ENCODE results near the gene SORBS1. TPM values are rescaled to one million over a fixed set of nuclear protein-coding genes. Genes with fewer than 3 reads are reported as not detected.

The SORBS1 gene
- total and polyA plus RNA-seq, 2 donors (not counting 3 experiments of a cell fraction or from before 2014, with no cell fraction given), result 2.0 to 7.9 TPM

- Histone ChIP-seq H3K4me2 (ENCODE audit: insufficient read depth, low read length) (no peak overlapping the region), H3K27ac (ENCODE audit: insufficient read depth, low read depth, low read length) (no peak overlapping the region), H3K27me3 (ENCODE audit: control insufficient read depth in 2 of 2, insufficient read depth in 2 of 2, low read length in 2 of 2) (no peaks in the 10 kb centered on the region), H4K20me1 (replicated peaks; ENCODE audit: control insufficient read depth, extremely low read depth, insufficient read depth, low read length) (no peaks in the 10 kb centered on the region), H3K9ac (replicated peaks; ENCODE audit: extremely low read depth, insufficient read depth, low read length) (no peak overlapping the region), H3K9me1 (replicated peaks; ENCODE audit: control insufficient read depth, extremely low read depth, insufficient read depth, low read length) (no peaks in the 10 kb centered on the region), H3K4me1 (ENCODE audit: control insufficient read depth, extremely low read depth, insufficient read depth, low read length) (peaks cover 11% of the 10 kb centered on the region), H2AFZ (ENCODE audit: low read depth, low read length) (no peak overlapping the region), H3K79me2 (ENCODE audit: control insufficient read depth, insufficient read depth, low read length) (no peaks in the 10 kb centered on the region), H3K36me3 (ENCODE audit: control insufficient read depth in 2 of 2, extremely low read depth in 1 of 2, insufficient read depth in 2 of 2, low read length in 2 of 2) (no peaks in the 10 kb centered on the region), H3K9me3 (replicated peaks; ENCODE audit: control insufficient read depth, insufficient read depth, low read length) (no peaks in the 10 kb centered on the region), H3K4me3 (replicated peaks in 1 of 3; ENCODE audit: insufficient read depth in 1 of 3, low read depth in 1 of 3, low read length in 3 of 3) (no peak overlapping the region)
- POLR2A ChIA-PET, result no interaction called here
- CTCF ChIA-PET, result interaction anchor here (1.0 kb wide), 1 partner anchor 151 kb away, joined by 3 read pairs; no protein-coding TSS in a partner anchor
- intact Hi-C loops (cut with micrococcal nuclease), result no loop called here
- FAIRE-seq, result no peak
- TF ChIP-seq EZH2 (IDR thresholded peaks at IDR 0.05; ENCODE audit: borderline replicate concordance, low read depth, low read length, severe bottlenecking) (no peak), MAX (IDR thresholded peaks at IDR 0.05; ENCODE audit: insufficient read depth, insufficient read length) (no peak), POLR2AphosphoS5 (IDR thresholded peaks at IDR 0.05; ENCODE audit: insufficient read depth, low read depth, low read length) (no peak), FOS (IDR thresholded peaks at IDR 0.05; ENCODE audit: borderline replicate concordance, insufficient read depth, low read length) (no peak)
- DNase-seq (ENCODE audit: low read depth, low spot score), result no peak
- no TSS peak for BruUV-seq (replicated peaks)
- dilution Hi-C loops (cut with MboI; ENCODE audit: extremely low pct_ligation_motif_present, low sequenced_read_pairs), result no loop called here
Measured at GRCh38 chr10:95451150-95451549, 110.0 kb downstream of the SORBS1 start.

GRCh38 chr10:95450188-95450587 is 111.0 kb downstream of the SORBS1 start:
- Histone ChIP-seq H3K9me3 (replicated peaks; ENCODE audit: control insufficient read depth, insufficient read depth, low read length) (no peaks in the 10 kb centered on the region), H3K79me2 (ENCODE audit: control insufficient read depth, insufficient read depth, low read length) (no peaks in the 10 kb centered on the region), H4K20me1 (replicated peaks; ENCODE audit: control insufficient read depth, extremely low read depth, insufficient read depth, low read length) (no peaks in the 10 kb centered on the region), H3K36me3 (ENCODE audit: control insufficient read depth in 2 of 2, extremely low read depth in 1 of 2, insufficient read depth in 2 of 2, low read length in 2 of 2) (no peaks in the 10 kb centered on the region), H2AFZ (ENCODE audit: low read depth, low read length) (no peak overlapping the region), H3K9me1 (replicated peaks; ENCODE audit: control insufficient read depth, extremely low read depth, insufficient read depth, low read length) (no peaks in the 10 kb centered on the region), H3K27ac (ENCODE audit: insufficient read depth, low read depth, low read length) (no peak overlapping the region), H3K4me1 (ENCODE audit: control insufficient read depth, extremely low read depth, insufficient read depth, low read length) (peaks cover 19% of the 10 kb centered on the region), H3K27me3 (ENCODE audit: control insufficient read depth in 2 of 2, insufficient read depth in 2 of 2, low read length in 2 of 2) (no peaks in the 10 kb centered on the region), H3K9ac (replicated peaks; ENCODE audit: extremely low read depth, insufficient read depth, low read length) (no peak overlapping the region), H3K4me3 (replicated peaks in 1 of 3; ENCODE audit: insufficient read depth in 1 of 3, low read depth in 1 of 3, low read length in 3 of 3) (no peak overlapping the region), H3K4me2 (ENCODE audit: insufficient read depth, low read length) (no peak overlapping the region)
- ChIA-PET CTCF (interaction anchor here (1.1 kb wide), 2 partner anchors 8 to 75 kb away, joined by 3 to 4 read pairs; no protein-coding TSS in a partner anchor), POLR2A (no interaction called here)
- TF ChIP-seq GATA2 (IDR thresholded peaks at IDR 0.05; ENCODE audit: insufficient read depth, insufficient read length, low read depth, low read length), result no peak
- TF ChIP-seq JUN (IDR thresholded peaks at IDR 0.05; ENCODE audit: borderline replicate concordance, insufficient read depth, insufficient read length, low read depth), result no peak
- TF ChIP-seq FOS (IDR thresholded peaks at IDR 0.05; ENCODE audit: borderline replicate concordance, insufficient read depth, low read length), result no peak
- dilution Hi-C loops (cut with MboI; ENCODE audit: extremely low pct_ligation_motif_present, low sequenced_read_pairs), result no loop called here
- DNase-seq (ENCODE audit: low read depth, low spot score) (no peak), FAIRE-seq (no peak)
- intact Hi-C loops (cut with micrococcal nuclease), result no loop called here
- no TSS peak for BruUV-seq (replicated peaks)

Measured in endothelial cell of umbilical vein (primary cell).